A549 (cell line): Measurements from ENCODE around the gene INPP4B. TPM values are rescaled to one million over a fixed set of nuclear protein-coding genes. Genes with fewer than 3 reads are reported as not detected.

Experiments
- ATAC-seq, 2 experiments: fragments of 200-7000 bp in 1 of 2; fragments of >200 bp in 1 of 2; cut with Nextera tagmentation in 1 of 2; cut with Tn5 transposase in 1 of 2; 3 replicates each; pipeline versions ENCODE4 v1.8.0 to v1.9.1; 2018 to 2020; ENCODE audit warnings: mild to moderate bottlenecking in 1 of 2, moderate library complexity in 1 of 2
- CTCF ChIA-PET: fragments of 300-600 bp; sonication (Branson Sonifier 250); formaldehyde crosslinking; extraction: SDS; loops from one replicate; lab custom pipeline; 2021; ENCODE audit warnings: antibody characterized with exemption, inconsistent platforms; lab: Yijun Ruan, JAX
- POLR2A ChIA-PET: fragments of 350-600 bp; formaldehyde crosslinking; extraction: SDS; loops from one replicate; lab custom pipeline; 2021; ENCODE audit warnings: antibody characterized with exemption, inconsistent platforms; lab: Yijun Ruan, JAX
- DNase-seq, 2 experiments: peaks; one replicate each; pipeline versions ENCODE4 v3.0.0 to v3.0.0-alpha.2; 2011 to 2016; ENCODE audit warnings: low read depth in 1 of 2, low spot score in 1 of 2
- FAIRE-seq: peaks from 2 replicates; lab custom pipeline; 2011; peaks lifted over from hg19 to GRCh38; lab: Jason Lieb, UNC
- H3K27ac ChIP-seq, 2 experiments: fragments of >200 bp; sonication (Bioruptor Twin); formaldehyde crosslinking; 3 replicates each; pipeline ENCODE4 v1.5.1; 2016 to 2017
- H3K4me1 ChIP-seq: fragments of >200 bp; sonication (Bioruptor Twin); formaldehyde crosslinking; 3 replicates; pipeline ENCODE4 v1.6.1; 2016
- H3K4me2 ChIP-seq: fragments of >200 bp; sonication (Bioruptor Twin); formaldehyde crosslinking; 3 replicates; pipeline ENCODE4 v1.6.1; 2016
- H3K4me3 ChIP-seq: fragments of >200 bp; sonication (Bioruptor Twin); formaldehyde crosslinking; 3 replicates; pipeline ENCODE4 v1.5.1; 2016
- H3K9me3 ChIP-seq: fragments of >200 bp; sonication (Bioruptor Twin); formaldehyde crosslinking; 3 replicates; pipeline ENCODE4 v1.6.1; 2016
- FOXS1 ChIP-seq: fragments of 250-450 bp; sonication (Bioruptor Pico); IDR thresholded peaks from 2 replicates; pipeline ENCODE4 v1.5.0; 2020; ENCODE audit warnings: mild to moderate bottlenecking, moderate library complexity
- GATA3 ChIP-seq: IDR thresholded peaks from 2 replicates; pipeline ENCODE4 v1.6.1; 2012; ENCODE audit warnings: borderline replicate concordance
- JUNB ChIP-seq: fragments of >200 bp; sonication (Bioruptor Twin); formaldehyde crosslinking; IDR thresholded peaks from 2 replicates; pipeline ENCODE4 v1.6.1; 2016
- KDM1A ChIP-seq: fragments of 200-600 bp; sonication (generic); IDR thresholded peaks from 2 replicates; pipeline ENCODE4 v1.6.1; 2016; ENCODE audit warnings: low read depth, mild to moderate bottlenecking
- MAFK ChIP-seq: fragments of 450-650 bp; IDR thresholded peaks from 2 replicates; pipeline ENCODE4 v1.6.1; 2014; ENCODE audit not compliant: partially characterized antibody
- NFE2L2 ChIP-seq: fragments of 150-350 bp; conservative IDR thresholded peaks from 2 replicates; pipeline ENCODE4 v1.6.1; 2014; ENCODE audit warnings: low read length
- POLR2A ChIP-seq: IDR thresholded peaks from 2 replicates; pipeline ENCODE4 v1.6.1; 2012; ENCODE audit warnings: mild to moderate bottlenecking, low read length
- RAD21 ChIP-seq, 2 experiments: fragments of >200 bp in 1 of 2; sonication (Bioruptor Twin) in 1 of 2; formaldehyde crosslinking in 1 of 2; IDR thresholded peaks in 1 of 2; conservative IDR thresholded peaks in 1 of 2; 2 replicates in 1 of 2; 3 replicates in 1 of 2; pipeline ENCODE4 v1.6.1; 2012 to 2018; ENCODE audit warnings: inconsistent platforms in 1 of 2
- RFX5 ChIP-seq: fragments of 450-650 bp; IDR thresholded peaks from 2 replicates; pipeline ENCODE4 v1.7.1; 2014; ENCODE audit warnings: antibody characterized with exemption, mild to moderate bottlenecking, moderate library complexity
- TFCP2L1 ChIP-seq: fragments of 250-450 bp; sonication (Bioruptor Pico); IDR thresholded peaks from 2 replicates; pipeline ENCODE4 v1.5.0; 2021; ENCODE audit warnings: mild to moderate bottlenecking
- TP53 ChIP-seq: fragments of 250-450 bp; sonication (Bioruptor Pico); IDR thresholded peaks from 2 replicates; pipeline ENCODE4 v1.5.0; 2021; ENCODE audit warnings: mild to moderate bottlenecking, moderate library complexity
- WGBS: methylation state at CpG from one replicate; pipeline ENCODE4 v1.1.6; 2017; ENCODE audit errors: missing lambda C conversion rate; 5-methylcytosine and 5-hydroxymethylcytosine counted together
- polyA plus RNA-seq, 4 experiments: library from polyadenylated mRNA; depleted of rRNA in 3 of 4; stranded (reverse); fragments of >200 nt; fragmentation: RNase III in 1 of 4; extraction: RNeasy Plus Mini Kit Qiagen cat#74134 plus additional on column Dnase treatment in 1 of 4; gene quantifications; 2 replicates in 3 of 4; 3 replicates in 1 of 4; pipeline ENCODE4 v1.2.3, GENCODE V29; 2011 to 2017
- TF ChIP-seq, protein P1 (sequence below): fragments of >200 bp; sonication (Bioruptor Twin); formaldehyde crosslinking; IDR thresholded peaks from 3 replicates; pipeline ENCODE4 v1.5.1; 2016
- TF ChIP-seq, protein P2 (sequence below): fragments of 150-350 bp; IDR thresholded peaks from 2 replicates; pipeline ENCODE4 v1.6.1; 2014; ENCODE audit warnings: low read depth, mild to moderate bottlenecking, low read length
- TF ChIP-seq, protein P3 (sequence below): fragments of 250-450 bp; sonication (Bioruptor Pico); IDR thresholded peaks from 2 replicates; pipeline ENCODE4 v1.5.0; 2020; ENCODE audit warnings: low read depth, mild to moderate bottlenecking, moderate library complexity
- TF ChIP-seq, protein P4 (sequence below): fragments of >200 bp; sonication (Bioruptor Twin); formaldehyde crosslinking; IDR thresholded peaks from 2 replicates; pipeline ENCODE4 v1.6.1; 2016
- TF ChIP-seq, protein P5 (sequence below): IDR thresholded peaks from 2 replicates; pipeline ENCODE4 v1.6.1; 2012; ENCODE audit warnings: low read depth, borderline replicate concordance
- TF ChIP-seq, protein P6 (sequence below): IDR thresholded peaks from 2 replicates; pipeline ENCODE4 v1.6.1; 2012

INPP4B gene
- polyA plus RNA-seq, 2 of the 4 experiments (the other 2 are of a cell fraction): 7.2 to 14.9 TPM

DNA sequence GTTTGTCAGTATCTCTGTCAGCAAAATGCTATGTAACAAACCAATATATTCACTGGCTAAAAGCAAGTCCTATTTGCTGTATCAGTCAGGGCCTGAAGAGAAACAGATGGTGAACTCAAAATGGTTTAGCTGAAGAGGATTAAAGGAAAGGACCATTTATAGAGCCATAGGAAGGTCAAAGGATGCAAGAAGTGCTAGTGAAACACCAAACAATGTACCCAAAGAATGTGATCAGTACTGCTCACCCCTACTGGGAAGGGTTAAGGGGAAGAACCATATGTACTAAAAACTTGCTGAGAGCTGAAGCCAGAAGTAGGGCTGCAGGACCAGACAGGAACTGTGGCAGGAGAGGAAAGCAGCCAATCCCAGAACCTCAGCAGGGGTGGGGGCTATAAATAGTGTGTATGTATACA, 479.3 kb downstream of the INPP4B start:
- TF ChIP-seq NFE2L2: no peak
- TF ChIP-seq, protein P1, sequence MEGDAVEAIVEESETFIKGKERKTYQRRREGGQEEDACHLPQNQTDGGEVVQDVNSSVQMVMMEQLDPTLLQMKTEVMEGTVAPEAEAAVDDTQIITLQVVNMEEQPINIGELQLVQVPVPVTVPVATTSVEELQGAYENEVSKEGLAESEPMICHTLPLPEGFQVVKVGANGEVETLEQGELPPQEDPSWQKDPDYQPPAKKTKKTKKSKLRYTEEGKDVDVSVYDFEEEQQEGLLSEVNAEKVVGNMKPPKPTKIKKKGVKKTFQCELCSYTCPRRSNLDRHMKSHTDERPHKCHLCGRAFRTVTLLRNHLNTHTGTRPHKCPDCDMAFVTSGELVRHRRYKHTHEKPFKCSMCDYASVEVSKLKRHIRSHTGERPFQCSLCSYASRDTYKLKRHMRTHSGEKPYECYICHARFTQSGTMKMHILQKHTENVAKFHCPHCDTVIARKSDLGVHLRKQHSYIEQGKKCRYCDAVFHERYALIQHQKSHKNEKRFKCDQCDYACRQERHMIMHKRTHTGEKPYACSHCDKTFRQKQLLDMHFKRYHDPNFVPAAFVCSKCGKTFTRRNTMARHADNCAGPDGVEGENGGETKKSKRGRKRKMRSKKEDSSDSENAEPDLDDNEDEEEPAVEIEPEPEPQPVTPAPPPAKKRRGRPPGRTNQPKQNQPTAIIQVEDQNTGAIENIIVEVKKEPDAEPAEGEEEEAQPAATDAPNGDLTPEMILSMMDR: no peak
- no peak for TF ChIP-seq RFX5
- no peak for TF ChIP-seq JUNB
- TF ChIP-seq FOXS1: no peak
- TF ChIP-seq TFCP2L1 (CRISPR knock-in tag): no peak
- TF ChIP-seq, protein P2, sequence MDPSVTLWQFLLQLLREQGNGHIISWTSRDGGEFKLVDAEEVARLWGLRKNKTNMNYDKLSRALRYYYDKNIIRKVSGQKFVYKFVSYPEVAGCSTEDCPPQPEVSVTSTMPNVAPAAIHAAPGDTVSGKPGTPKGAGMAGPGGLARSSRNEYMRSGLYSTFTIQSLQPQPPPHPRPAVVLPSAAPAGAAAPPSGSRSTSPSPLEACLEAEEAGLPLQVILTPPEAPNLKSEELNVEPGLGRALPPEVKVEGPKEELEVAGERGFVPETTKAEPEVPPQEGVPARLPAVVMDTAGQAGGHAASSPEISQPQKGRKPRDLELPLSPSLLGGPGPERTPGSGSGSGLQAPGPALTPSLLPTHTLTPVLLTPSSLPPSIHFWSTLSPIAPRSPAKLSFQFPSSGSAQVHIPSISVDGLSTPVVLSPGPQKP: no peak
- no peak overlapping the region for H3K27ac ChIP-seq
- ATAC-seq: no peak
- no peak for FAIRE-seq
- DNase-seq: no peak
- ChIA-PET CTCF (interaction anchor here (0.9 to 1.0 kb wide), 2 partner anchors 8 to 25 kb away, joined by 3 read pairs; no protein-coding TSS in a partner anchor), POLR2A (no interaction called here)
- peaks cover 8% of the 10 kb centered on the region; the same call in 2 of the 3 replicates for H3K9me3 ChIP-seq
- no peak overlapping the region for H3K4me2 ChIP-seq
- no peak overlapping the region for H3K4me3 ChIP-seq
- 0 out of 3 replicates have a peak, but pooled peaks cover 2% of the 10 kb centered on the region for H3K4me1 ChIP-seq

DNA sequence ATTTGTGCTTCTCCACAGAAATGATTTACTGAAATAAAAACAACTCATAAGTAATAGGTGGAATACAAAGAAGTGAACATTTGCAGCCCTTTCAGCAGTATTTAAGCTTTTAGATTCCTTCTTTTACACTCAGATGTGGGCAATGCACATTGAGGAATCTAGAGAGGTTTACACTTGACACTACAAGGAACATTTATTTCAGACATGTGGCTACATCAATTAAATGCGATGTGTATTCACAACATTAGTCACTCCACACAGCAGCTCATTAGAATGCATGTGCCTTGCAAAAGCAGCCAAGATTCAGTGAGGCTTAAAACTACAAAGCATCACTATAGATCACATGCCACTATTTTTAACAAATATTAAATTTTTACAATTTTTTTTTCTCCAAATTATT, 480.7 kb downstream of the INPP4B start:
- ChIA-PET POLR2A (no interaction called here), CTCF (interaction anchor here (1.2 kb wide), 2 partner anchors 9 to 12 kb away, joined by 4 read pairs; no protein-coding TSS in a partner anchor)
- TF ChIP-seq, protein P3, sequence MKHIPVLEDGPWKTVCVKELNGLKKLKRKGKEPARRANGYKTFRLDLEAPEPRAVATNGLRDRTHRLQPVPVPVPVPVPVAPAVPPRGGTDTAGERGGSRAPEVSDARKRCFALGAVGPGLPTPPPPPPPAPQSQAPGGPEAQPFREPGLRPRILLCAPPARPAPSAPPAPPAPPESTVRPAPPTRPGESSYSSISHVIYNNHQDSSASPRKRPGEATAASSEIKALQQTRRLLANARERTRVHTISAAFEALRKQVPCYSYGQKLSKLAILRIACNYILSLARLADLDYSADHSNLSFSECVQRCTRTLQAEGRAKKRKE (CRISPR knock-in tag): no peak
- TF ChIP-seq GATA3: no peak
- TF ChIP-seq TP53 (CRISPR knock-in tag): no peak
- TF ChIP-seq, protein P1: no peak
- TF ChIP-seq KDM1A: no peak
- TF ChIP-seq MAFK: no peak
- TF ChIP-seq, protein P4, sequence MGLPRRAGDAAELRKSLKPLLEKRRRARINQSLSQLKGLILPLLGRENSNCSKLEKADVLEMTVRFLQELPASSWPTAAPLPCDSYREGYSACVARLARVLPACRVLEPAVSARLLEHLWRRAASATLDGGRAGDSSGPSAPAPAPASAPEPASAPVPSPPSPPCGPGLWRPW: no peak
- TF ChIP-seq, protein P5, sequence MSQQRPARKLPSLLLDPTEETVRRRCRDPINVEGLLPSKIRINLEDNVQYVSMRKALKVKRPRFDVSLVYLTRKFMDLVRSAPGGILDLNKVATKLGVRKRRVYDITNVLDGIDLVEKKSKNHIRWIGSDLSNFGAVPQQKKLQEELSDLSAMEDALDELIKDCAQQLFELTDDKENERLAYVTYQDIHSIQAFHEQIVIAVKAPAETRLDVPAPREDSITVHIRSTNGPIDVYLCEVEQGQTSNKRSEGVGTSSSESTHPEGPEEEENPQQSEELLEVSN: no peak
- TF ChIP-seq, protein P6, sequence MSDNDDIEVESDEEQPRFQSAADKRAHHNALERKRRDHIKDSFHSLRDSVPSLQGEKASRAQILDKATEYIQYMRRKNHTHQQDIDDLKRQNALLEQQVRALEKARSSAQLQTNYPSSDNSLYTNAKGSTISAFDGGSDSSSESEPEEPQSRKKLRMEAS: no peak
- no peak for TF ChIP-seq POLR2A
- TF ChIP-seq RAD21 (conservative IDR thresholded peaks at IDR 0.05 in 1 of 2, IDR thresholded peaks at IDR 0.05 in 1 of 2): no peak
- TF ChIP-seq TFCP2L1 (CRISPR knock-in tag): no peak
- no peak for DNase-seq
- WGBS: 73% methylated on average over 1 of the region's 1 CpG
- no peaks in the 10 kb centered on the region for H3K9me3 ChIP-seq
- H3K4me1 ChIP-seq: 0 out of 3 replicates have a peak, but pooled peaks cover 2% of the 10 kb centered on the region
- no peak overlapping the region for H3K4me3 ChIP-seq
- H3K27ac ChIP-seq: no peak overlapping the region
- no peak for ATAC-seq
- no peak overlapping the region for H3K4me2 ChIP-seq
- FAIRE-seq: no peak
